Suprapubic skin (tissue), 4 donors: Measurements from ENCODE around the gene IZUMO1R.

Source experiments
- CTCF ChIP-seq, 2 donors: fragments of 200-600 bp in 1 of 2; fragments of 450-650 bp in 1 of 2; sonication (generic) in 1 of 2; IDR thresholded peaks; one replicate each; pipeline ENCODE4 v1.5.1; 2016 to 2019; ENCODE audit warnings: antibody characterized with exemption in 2 of 2, mild to moderate bottlenecking in 1 of 2, moderate library complexity in 1 of 2
- EP300 ChIP-seq: sonication (generic); formaldehyde crosslinking; IDR thresholded peaks from one replicate; pipeline ENCODE4 v1.6.1; 2017; ENCODE audit warnings: antibody characterized with exemption
- POLR2A ChIP-seq, 2 donors: fragments of 450-650 bp; IDR thresholded peaks; one replicate each; pipeline ENCODE4 v1.6.1; 2017; ENCODE audit warnings: antibody characterized with exemption in 2 of 2, mild to moderate bottlenecking in 2 of 2, moderate library complexity in 2 of 2
- POLR2AphosphoS5 ChIP-seq, 3 donors: sonication (generic); formaldehyde crosslinking; IDR thresholded peaks; one replicate each; pipeline ENCODE4 v1.6.1; 2017; ENCODE audit warnings: antibody characterized with exemption in 3 of 3

- TF ChIP-seq POLR2A (IDR thresholded peaks at IDR 0.05) (no peak), CTCF (IDR thresholded peaks at IDR 0.05) (no peak), POLR2AphosphoS5 (IDR thresholded peaks at IDR 0.05) (no peak), EP300 (no peak)
These were observed 32.5 kb upstream of the IZUMO1R start for GRCh38 chr11:94271885-94272372.
